GM03348 (cell line): Measurements from ENCODE around the gene RNF220.

Experiments used
- DNase-seq: peaks from one replicate; pipeline ENCODE4 v3.0.0; 2012; ENCODE audit warnings: low spot score

Gene RNF220

GRCh38 chr1:44523593-44524591 is 118.8 kb downstream of the RNF220 start:
- no peak for DNase-seq

GRCh38 chr1:44524655-44525500 is 119.8 kb downstream of the RNF220 start:
- DNase-seq: no peak

GRCh38 chr1:44526295-44527073 is 121.4 kb downstream of the RNF220 start:
- DNase-seq: no peak

DNA sequence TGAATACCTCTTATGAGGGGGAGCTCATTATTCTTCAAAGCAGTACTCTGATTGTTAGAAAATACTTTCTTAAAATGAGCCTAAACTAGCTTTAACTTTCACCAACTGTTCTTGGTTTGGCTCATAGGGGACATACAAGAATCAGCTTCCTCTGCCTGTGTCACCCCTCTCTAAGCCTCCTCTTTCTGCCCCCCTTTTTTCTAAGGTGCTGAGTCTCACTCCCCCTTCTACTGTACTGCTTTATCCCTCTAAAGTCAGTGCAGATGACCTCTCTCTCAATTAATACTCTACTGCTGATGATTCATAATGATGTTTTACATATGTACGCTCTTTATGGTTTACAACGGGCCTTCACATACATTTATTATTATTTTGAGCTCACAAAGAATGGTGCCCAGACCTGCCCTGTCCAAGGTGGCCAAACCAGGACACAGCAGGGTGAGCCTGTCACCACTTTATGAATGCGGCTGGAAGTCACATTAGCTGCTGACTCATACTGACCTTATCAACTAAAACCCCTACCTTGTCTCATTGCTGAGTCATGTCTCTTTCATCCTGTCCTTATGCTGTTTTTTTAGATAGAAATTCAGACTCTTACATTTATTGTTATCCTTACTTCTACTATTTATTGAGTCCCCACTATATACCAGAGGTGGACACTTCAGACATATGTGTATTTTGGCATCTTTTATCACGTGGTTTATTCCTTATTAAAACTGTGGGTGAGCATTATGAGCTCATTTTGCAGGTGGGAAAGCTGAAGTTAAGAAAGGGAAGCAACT is 126.9 kb downstream of the RNF220 start:
- no peak for DNase-seq

DNA sequence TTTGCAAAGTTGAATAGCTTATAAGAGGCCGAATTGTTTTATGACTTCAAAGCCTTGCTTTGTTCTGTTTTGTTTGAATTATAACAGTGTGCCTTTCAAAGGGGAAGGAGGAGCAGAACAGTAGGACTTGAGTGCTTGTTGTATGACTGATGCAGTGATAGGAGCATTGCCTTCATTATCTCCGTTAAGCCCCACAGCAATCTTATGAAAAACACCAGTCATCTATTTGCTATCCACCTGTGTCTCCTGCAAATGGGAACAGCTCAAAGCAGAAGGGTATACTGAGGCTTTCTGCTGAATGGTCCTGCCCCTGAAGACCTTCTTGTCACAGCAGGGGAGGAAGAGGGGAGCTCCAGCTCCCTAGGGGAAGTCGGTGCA is 127.5 kb downstream of the RNF220 start:
- DNase-seq: no peak

- no peak for DNase-seq
Observed at GRCh38 chr1:44534771-44535170, 129.7 kb downstream of the RNF220 start.

GRCh38 chr1:44536357-44537209 is 131.5 kb downstream of the RNF220 start:
- DNase-seq: no peak

DNA sequence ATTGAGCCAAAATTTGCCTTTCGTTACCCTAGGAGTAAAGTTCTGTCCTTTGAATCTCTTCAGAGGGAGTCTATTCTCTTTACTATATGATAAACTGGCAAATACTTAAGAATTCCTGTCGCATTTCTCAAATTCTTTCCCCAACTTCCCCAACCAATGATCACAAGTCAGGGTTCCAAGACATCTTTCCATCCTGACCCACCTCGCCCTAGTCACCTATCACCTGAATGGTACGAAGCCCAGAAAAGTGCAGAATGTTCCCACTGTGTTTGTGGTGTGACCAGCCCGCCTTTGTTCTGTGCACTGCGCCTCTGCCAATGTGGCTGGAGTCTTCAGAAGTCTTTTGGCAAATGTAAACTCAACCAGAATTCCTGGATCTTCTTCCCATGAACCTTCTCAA is 132.5 kb downstream of the RNF220 start:
- DNase-seq: no peak

DNA sequence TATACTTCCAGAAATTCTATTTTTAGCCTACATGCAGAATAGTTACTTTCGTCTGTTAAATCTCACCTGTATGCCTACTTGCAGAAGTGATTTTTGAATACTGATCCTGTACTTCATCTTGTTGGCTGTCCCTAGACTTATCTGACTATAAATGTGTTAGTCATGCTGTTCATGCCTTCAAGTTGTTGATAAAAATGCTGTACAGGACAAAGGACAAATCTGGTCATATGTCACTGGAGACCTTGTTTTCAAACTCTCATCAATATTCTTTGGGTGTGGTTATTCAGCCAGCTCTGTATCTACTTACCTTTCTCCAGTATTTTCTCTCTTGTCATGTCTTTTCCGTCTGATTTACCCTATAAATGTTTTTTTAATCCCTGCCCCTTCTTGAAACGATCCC is 132.9 kb downstream of the RNF220 start:
- DNase-seq: no peak

DNA sequence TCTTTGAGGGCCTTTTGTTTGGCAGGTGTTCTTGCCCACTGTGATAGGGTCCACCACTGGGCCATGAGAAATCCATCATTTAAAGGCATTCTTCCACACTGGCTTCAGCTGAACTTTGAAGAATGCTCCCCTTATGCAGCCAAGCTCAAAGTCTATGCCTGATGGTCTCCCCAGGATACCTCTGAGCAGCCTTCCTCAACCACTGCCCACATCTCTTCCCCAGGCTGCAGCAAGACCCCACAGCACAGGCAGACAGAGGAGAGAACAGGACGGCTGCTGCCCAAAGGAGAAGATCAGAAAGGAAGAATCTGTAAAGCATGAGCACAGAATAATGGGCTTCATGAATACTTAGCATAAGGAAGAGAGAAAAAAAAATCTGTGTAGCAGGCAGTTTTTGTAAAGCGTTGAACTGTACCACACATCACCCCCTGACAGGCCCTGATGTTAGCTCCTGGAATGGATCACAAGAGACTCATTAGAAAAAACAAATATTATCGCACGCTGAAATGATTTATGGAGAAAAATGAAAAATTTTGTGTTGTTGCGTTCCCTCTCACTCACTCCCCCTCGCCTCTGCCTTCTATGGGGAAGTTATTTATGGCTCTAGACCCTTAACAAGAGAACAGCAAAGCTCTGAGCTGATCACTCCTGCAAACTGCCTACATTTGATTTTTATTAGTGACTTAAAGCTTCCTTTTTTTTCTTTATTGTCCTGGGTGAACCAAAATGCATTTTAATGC is 135.1 kb downstream of the RNF220 start:
- no peak for DNase-seq

- no peak for DNase-seq
Observed at GRCh38 chr1:44542420-44543063, 137.5 kb downstream of the RNF220 start.

DNA sequence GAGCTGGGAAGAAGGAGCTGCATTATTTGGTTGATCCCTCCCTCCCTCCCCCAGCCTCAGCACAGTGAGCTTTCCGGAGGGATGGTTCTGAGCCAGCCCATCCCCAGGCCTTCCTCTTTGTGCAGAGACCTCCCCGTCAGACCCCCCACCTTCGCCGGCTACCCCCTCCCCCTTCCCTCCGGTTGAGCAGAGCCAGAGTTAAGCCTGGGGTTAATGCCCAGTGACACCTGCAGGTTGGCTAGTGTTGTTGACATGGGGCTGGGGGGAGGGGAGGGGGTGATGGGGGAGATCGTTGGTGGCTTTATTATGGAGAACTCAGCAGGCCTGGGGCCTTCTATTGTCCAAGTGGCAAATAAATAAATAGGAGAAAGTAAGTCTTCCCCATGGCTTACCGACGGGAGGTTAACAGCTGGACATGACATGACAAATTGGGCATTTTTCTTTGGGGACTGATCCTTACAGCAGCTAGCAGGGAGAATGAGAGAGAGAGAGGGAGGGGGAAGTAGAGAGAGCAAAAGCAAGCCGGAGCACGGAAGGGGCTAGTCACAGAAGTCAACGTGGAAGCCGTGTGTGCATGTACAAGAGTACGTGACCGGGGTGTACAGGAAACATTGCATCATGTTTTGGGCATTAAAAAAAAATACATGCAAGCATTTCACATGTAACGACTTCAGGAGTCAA is 138.1 kb downstream of the RNF220 start:
- no peak for DNase-seq

DNA sequence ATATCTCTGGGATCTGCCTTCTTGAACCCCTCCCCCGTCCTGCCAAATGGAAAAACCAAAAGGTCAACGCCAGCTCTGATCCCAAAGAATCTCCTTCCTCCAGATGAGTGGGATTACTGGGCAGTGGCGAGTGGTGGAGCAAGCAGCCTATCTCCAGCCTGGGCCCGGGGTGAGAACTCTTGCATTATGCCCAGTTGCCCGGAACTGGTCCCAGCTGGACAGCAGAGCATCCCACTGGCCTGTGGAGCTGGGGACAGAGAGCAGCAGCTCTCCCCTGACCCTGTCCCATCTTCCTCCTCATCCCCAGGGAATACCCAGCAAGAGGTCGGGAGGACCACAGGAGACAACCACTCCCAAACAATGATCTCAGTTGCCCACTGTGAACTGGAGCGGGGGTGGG is 138.7 kb downstream of the RNF220 start:
- no peak for DNase-seq

DNA sequence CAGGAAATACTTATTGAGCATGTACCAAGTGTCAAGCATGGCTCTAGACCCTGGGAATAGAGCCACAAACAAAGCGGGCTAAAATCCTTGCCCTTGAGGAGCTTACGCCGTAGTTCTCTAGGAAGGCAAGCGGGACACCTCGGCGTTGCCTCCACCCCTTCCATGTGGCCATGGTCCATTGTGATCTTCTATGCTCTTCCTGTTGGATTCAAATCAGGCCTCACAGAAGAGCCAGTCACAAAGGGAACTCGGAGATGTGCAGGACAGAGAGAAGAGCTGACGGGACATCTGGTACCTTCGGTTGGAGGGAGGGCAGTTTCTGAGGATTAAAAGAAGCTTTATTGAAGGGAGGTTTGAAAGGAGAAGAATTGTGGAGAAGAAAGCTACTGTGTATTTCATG is 139.9 kb downstream of the RNF220 start:
- no peak for DNase-seq

DNA sequence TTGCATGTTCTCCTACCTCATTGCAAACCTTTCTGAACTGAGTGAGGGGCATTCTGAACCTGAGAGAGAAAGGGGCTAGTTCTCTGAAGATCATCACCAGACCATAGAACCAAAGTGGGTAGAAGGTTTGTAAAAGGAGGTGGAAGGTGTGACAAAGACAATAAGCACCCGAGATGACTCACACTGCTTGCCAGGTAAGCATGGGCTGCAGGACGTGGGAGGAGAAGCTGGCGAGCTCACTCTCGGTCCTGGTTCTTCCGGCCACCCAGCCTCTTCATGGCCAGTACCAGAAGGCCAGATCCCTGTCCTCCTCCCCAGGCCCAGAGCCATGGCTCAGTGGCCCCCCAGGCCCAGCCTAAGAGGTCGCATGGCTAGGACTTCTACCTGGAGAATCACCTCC is 140.9 kb downstream of the RNF220 start:
- no peak for DNase-seq

DNA sequence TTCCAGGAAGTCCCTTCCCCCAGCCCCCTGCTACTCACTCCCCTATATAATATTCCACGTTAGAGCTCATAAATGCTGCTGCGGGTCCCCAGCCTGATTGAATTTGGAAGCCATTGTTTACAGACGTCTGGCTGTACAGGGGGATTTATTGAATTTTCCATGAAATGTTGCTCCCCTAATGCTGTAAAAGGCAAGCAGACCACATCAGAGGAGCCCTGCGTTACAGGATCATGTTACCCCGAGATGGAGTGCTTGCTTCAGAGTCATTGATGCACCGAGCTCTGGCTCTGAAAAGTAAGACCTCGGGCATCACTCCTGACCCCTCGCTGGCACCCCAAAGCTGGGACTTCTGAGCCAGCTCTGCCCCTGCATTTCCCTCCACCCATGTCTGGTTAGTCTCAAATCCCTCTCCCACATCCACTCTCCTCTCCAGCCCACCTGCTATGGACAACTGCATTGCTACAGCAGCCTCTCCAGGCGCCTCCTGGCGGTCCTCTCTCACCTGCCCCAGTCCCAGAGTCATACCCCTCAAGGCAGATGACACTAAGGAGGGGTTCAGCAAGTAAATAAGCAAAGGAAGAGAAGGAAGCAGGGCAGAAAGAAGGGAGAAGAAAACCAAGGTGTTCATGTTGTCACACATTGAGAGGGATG is 141.5 kb downstream of the RNF220 start:
- DNase-seq: no peak

DNA sequence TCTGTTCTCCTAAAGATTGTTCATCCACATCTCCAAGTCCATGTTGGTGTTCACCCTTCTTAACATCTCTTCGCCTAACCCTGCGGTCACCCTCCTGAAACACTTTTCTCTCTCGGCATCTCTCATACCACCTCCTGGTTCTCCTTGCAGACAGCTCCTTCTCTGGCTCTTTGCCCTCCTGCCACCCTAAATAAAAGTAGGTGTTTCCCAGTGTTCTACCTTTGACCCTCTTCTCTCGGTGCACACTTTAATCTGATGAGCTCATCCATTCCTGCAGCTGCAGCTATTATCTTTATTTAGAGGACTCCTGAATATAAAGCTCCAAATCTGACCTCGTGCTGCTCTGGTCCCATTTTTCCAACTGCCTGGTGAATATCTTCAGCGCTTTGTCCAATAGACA is 142.3 kb downstream of the RNF220 start:
- no peak for DNase-seq

- DNase-seq: no peak
Observed at GRCh38 chr1:44547837-44548236, 142.8 kb downstream of the RNF220 start.
